GM19438 (cell line): ENCODE measurements around the gene OTUD3.
"Not testable (repeated sequence)": the region's sequence is repeated elsewhere in the genome, so short reads cannot be mapped to it uniquely, and the experiment has no call there.

Source experiments
- ATAC-seq: cut with Tn5 transposase; IDR thresholded peaks from one replicate; pipeline ENCODE4 v1.9.1; 2021; ENCODE audit warnings: low read depth; ENCODE audit not compliant: unreplicated experiment

The OTUD3 gene

GRCh38 chr1:19866758-19867157, 15.4 kb upstream of the OTUD3 start:
- no peak for ATAC-seq

- ATAC-seq, result not testable (repeated sequence)
Measured at GRCh38 chr1:19868575-19868974, 13.6 kb upstream of the OTUD3 start.

GRCh38 chr1:19869453-19869852, 12.7 kb upstream of the OTUD3 start:
- not testable (repeated sequence) for ATAC-seq

DNA sequence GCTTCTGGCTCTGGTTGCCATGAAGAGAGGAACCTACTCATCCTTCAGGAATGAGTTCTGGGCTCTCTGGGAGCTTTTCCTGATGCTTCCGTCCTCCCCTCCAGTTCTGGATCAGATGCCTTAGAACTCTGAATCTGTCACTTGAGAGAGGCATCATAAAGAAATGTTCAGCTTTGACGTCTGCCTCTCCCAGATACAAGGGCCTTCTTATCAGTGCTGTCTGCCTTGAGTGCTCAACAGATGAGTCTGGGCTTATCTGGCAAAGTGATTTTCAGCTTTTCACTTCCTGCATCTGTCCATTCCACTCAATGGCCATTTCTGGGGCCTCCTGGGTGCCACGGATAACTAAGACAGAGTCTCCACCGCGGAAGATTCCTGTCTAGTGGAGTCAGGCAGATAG, 12.3 kb upstream of the OTUD3 start:
- ATAC-seq, result no peak

DNA sequence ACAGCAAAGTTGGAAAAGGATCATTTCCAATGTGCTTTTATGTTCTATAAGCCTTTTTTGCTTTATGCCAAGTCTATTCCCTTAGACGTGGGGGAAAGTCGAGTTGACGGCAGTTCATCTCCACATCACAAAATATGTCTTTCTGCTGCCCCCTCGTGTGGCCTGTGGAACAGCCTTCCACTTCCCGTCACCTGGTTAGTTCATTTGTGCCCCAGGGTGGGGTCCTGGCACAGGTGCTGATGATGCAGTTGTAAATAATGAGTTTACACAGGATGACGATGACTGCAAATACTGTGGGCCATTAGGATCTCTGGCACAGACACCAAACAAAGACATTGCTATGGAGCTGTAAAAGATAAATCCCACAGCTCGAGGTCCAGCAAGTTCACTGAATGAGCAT, 10.0 kb upstream of the OTUD3 start:
- no peak for ATAC-seq

GRCh38 chr1:19877181-19877750, 4.9 kb upstream of the OTUD3 start:
- no peak for ATAC-seq

GRCh38 chr1:19877821-19878636, 4.2 kb upstream of the OTUD3 start:
- ATAC-seq, result no peak

- no peak for ATAC-seq
Measured at GRCh38 chr1:19878637-19878985, 3.6 kb upstream of the OTUD3 start.

- no peak for ATAC-seq
Measured at GRCh38 chr1:19879227-19879626, 3.0 kb upstream of the OTUD3 start.

DNA sequence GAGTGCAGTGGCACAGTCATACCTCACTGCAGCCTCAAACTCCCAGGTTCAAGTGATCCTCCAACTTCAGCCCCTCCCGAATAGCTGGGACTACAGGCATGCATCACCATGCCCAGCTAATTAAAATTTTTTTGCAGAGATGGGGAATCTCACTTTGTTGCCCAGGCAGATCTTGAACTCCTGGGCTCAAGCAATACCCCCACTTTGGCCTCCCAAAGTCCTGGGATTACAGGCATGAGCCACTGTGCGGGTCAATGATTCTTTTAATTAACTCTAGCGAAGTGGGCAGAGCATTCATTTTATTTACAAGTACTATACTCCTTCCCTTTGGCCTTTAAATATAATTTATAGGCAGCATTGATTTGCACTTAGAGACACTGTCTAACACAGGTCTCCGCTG, 2.5 kb upstream of the OTUD3 start:
- no peak for ATAC-seq

DNA sequence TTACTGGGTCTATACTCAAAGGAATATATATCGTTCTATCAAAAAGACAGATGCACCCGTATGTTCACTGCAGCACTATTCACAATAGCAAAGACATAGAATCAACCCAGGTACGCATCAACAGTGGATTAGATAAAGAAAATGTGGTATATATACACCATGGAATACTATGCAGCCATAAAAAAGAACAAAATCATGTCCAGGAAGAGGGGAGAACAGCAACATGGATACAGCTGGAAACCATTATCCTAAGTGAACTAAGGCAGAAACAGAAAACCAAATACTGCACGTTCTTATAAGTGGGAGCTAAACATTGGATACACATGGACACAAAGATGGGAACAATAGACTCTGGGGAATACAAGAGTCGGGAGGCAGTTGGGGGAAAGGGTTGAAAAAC, 1.4 kb upstream of the OTUD3 start:
- not testable (repeated sequence) for ATAC-seq

DNA sequence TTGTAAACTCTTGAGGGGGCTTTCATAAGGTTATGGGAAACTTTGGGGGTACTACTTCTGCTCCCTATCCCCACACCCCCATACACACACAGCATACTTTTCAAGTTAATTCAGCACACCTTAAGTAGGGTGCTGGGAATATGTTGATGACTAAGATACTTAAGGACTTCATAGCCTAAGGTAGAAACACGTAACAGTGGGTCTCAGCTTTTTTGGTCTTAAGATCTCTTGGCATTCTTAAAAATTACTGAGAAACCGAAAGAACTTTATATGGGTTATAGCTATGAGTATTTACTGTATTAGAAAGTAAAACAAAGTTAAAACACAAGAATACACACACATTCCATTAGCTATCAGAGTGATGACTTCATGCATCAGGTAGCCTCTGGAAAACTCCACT, 2.1 kb downstream of the OTUD3 start:
- ATAC-seq, result no peak

DNA sequence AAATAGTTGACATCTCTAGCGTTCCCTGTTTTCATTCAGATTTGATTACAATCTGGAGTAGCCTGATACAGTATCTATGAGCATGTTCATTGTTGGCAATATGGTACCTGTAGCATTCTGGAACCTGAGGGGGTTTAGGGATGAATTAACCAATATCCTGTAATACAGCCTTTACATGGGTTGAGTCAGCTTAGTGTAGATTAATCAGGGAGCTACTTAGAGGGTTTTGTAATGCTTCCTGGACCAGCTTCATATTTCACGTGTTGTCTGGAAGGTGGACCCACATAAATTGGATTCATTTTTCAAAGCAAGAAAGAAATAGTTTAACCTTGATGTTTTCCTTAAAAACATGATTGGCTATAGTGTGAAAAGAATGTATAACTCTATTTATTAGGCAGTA, 3.6 kb downstream of the OTUD3 start:
- no peak for ATAC-seq

- no peak for ATAC-seq
Measured at GRCh38 chr1:19888112-19888511, 5.9 kb downstream of the OTUD3 start.

DNA sequence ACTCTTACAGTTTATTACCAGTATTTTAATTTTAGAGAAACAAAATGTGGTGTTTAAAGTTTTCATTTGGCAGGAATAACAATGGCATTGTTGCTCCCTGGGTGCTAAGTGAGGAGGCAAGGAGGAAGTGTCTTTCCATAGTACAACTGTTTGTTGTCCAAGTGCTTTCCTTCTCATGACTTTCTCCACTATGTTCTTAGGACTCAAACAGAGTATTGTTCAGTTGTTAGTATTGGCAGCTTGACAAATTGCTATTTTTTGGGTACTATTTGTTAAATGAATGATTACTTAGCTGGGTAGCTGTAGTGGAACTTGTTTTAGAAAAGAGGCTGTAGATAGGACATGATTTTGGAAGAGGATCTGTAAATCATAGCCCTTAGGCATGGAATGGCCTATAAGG, 7.5 kb downstream of the OTUD3 start:
- no peak for ATAC-seq

GRCh38 chr1:19892129-19892528, 9.9 kb downstream of the OTUD3 start:
- ATAC-seq, result no peak

DNA sequence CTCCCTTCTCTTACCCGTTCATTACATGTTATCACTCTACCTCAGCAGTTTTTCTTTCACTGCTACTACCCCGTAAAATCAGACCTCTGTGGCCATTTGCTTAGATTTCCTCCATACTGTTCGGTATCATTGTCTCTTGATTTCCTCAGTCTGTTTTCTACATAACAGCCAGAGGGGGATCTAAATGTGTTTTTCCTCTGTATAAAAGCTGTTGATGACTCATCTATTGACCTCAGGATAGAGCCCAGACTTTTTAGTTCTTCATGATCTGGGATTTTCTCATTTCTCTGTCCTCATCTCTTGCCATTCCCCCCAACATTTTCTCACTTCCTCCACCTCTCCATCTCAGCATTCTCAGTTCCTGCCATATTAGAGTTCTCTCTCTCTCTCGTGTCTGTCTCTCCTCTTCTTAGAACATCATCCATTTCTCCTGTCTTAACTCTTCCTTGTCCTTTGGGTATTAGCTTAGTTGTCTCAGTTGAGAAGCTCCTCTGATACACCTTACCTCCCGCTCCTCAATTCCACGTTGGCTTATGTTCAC, 10.5 kb downstream of the OTUD3 start:
- ATAC-seq, result no peak

DNA sequence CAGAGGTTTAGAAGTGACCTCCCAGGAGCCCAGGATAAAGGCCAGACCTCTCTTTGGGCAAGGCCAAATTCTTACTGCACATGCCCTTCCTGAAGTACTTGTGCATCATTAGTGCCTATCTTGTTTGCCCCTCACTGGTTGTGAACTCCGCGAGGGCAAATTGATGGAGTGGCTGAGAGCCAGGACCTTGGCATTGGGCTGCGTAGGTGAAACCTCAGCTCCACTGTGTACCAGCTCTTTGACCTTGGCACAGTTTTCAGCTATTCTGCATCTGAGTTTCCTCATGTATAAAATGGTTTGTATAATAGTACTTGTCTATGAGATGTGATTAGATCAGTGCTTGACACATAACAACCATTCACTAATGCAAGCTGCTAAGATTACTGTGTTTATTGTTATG, 11.5 kb downstream of the OTUD3 start:
- no peak for ATAC-seq

- no peak for ATAC-seq
Measured at GRCh38 chr1:19894218-19894617, 12.0 kb downstream of the OTUD3 start.

DNA sequence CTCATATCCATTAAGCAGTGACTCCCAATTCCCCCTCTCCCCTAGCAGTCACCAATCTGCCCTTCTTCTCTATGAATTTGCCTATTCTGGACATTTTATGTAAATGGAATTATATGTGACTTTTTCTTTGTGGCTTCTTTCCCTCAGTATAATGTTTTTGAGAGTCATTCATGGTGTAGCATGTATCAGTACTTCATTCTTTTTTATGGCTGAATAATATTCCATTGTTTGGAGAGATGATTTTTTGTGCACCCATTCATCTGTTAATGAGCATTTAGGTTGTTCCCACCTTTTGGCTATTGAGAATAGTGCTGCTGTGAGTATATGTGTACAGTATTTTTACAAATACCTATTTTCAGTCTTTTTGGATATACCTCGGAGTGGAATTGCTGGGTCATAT, 19.5 kb downstream of the OTUD3 start:
- no peak for ATAC-seq

DNA sequence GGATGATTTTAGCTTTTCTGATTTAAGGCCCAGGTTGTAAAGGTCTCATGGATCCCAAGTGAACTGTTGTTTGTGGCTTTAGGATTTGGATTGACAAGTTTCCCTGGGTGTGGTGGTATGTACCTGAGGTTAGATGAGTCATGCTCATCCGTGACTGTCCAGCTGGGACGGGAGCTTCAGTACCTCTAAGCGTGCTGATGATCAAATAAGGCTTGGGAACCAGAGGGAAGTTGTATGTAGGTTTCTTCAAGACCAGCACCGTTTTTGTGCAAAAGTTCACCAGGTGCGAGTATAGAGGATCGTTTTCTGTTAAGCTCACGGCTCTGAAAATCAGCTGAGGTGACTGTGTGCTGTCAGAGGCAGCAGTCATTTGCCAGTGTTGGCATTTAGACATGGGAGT, 21.4 kb downstream of the OTUD3 start:
- ATAC-seq, result no peak

- ATAC-seq, result no peak
Measured at GRCh38 chr1:19907456-19907855, 25.3 kb downstream of the OTUD3 start.
